ENCODE results near the gene RAB3B.

RAB3B gene

GRCh38 chr1:51978099-51978498 is 12.4 kb downstream of the RAB3B start:
- TF ChIP-seq, protein P1, sequence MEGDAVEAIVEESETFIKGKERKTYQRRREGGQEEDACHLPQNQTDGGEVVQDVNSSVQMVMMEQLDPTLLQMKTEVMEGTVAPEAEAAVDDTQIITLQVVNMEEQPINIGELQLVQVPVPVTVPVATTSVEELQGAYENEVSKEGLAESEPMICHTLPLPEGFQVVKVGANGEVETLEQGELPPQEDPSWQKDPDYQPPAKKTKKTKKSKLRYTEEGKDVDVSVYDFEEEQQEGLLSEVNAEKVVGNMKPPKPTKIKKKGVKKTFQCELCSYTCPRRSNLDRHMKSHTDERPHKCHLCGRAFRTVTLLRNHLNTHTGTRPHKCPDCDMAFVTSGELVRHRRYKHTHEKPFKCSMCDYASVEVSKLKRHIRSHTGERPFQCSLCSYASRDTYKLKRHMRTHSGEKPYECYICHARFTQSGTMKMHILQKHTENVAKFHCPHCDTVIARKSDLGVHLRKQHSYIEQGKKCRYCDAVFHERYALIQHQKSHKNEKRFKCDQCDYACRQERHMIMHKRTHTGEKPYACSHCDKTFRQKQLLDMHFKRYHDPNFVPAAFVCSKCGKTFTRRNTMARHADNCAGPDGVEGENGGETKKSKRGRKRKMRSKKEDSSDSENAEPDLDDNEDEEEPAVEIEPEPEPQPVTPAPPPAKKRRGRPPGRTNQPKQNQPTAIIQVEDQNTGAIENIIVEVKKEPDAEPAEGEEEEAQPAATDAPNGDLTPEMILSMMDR (IDR thresholded peaks at IDR 0.05) = no peak

DNA sequence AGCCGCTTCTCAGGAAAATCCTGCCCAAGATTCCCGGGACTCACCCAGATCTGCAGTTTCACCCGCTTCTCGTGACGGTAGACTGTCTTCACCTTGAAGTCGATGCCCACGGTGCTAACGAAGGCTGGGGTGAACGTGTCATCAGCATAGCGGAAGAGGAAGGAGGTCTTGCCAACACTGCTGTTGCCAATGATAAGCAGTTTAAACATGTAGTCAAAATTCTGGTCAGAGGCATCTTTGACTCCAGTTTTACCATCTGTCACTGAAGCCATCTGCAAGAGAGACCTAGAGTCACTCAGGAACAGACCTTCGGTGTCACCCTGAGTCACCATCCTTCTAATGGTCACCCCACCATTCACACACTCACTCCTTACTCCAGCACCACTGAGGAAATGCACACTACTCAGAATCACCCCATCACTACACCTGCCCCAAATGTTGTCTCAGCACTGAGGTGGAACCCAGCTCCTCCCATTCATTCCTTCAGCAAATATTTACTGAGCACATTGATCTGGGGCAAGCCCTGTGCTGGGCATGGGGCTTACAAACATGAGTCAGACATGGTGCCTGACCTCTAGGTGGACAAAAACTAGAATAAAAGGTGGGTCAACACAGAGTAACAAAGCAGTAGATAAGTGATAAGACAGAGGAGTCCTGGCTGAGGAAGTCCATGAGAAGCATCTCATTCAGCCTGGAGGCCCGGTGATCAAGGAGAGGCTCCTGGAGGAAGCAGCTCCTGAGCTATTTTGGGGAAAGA is 13.5 kb downstream of the RAB3B start:
- TF ChIP-seq, protein P1 (IDR thresholded peaks at IDR 0.05) = no peak

DNA sequence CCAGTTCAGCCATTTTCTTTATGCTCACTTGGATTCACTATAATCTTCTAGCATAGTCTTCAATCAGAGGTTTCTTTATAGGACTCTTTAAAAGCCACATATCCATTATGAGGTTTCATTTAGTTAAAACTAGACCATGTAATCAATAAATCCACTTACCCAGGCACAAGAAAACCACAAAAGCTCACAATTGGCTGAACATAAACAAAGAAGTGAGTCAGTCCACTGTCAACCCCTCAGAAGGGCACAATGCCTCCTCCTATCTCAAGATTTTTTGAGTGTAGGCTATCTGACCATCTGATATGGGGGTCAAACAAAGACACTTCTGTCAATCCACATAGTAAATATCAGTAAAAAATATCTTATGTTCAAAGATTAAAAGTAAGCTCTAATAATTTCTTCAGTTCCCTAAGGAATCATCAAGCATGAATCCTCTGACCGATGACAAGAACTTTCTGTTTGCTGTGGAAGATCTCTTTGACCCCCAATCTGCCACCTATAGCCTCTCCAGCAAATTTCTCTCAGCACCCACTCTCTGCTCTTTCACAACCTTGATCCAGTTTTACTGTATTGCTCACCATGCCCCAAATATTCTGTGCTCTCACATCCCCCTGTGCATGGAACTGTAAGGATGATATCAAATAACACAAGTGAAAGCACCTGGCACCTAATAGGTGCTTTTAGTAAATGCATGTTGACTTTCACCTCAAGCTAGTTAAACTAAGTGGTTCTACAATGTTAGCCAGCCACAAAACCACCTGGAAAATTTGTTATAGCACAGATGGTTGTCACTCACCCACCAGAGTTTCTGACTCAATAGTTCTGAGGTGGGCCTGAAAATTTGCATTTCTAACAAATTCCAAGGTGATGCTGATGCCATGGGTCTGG is 16.7 kb downstream of the RAB3B start:
- TF ChIP-seq, protein P1 (IDR thresholded peaks at IDR 0.05) = no peak

- TF ChIP-seq, protein P1 (IDR thresholded peaks at IDR 0.05) = no peak
These were observed 21.3 kb downstream of the RAB3B start for GRCh38 chr1:51969038-51969705.

DNA sequence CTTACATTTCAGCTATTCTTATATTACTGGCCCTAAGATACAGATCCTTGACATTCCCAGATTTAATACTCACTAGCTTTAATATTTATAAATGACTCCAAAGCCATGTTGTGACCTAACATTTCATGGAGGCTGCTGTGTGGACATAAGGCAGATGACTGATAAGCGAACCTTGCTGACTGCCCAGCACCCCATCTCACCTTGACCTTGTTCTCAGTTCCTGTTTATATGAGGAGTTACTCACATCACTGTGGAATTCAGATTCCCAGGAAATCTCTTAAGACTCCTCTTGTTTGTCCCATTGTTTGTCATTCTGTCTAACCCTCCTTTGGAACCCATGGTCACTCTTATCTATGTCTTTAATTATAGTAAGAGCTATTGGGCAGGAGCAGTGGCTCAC is 21.9 kb downstream of the RAB3B start:
- TF ChIP-seq, protein P1 (IDR thresholded peaks at IDR 0.05) = no peak

DNA sequence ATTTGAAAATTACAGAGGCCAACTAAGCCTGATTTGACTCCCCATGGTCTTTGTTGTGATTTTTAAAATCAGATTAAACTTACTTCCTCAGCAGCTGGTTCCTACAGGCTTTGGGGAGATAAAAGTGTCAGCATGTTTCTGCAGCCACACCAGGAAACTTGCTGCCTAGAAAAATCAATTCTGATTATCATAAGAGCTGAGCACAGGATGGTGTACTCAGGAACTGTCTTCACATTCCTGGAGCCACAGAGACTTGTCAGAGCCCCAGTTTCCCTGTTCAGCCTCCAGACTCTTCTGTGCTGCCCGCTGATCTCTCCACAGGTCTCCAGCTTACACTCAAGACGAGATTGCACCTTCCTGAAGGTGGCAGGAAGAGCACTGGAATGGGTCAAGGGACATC is 23.9 kb downstream of the RAB3B start:
- TF ChIP-seq, protein P1 (IDR thresholded peaks at IDR 0.05) = no peak

DNA sequence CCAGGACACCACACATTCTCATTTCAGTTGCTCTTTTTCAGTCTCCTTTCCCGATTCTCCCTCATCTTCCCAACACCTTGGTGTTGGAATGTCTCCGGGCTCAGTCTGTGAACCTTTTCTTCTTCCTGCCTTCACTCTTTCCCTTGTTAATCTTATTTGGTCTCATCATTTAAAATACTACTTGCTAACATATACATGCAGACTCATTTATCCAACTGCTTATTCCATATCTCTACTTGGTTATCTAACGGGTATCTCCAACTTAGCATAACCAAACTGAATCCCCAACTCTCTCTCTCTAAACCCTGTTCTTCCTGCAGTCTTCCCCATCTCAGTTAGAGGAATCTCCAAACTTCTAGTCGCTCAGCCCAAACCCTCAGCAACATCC is 26.2 kb downstream of the RAB3B start:
- TF ChIP-seq, protein P1 (IDR thresholded peaks at IDR 0.05) = no peak

Data from LNCAP (cell line).